IMR-90 (cell line): ENCODE measurements around the gene ACOX2. TPM values are rescaled to one million over a fixed set of nuclear protein-coding genes. Genes with fewer than 3 reads are reported as not detected.
A peak's percentile ranks its signal among the peaks of the same experiment; 100 is the strongest.

Source experiments
- ATAC-seq: fragments of 200-7000 bp; cut with Tn5 transposase; 2 replicates; pipeline ENCODE4 v1.9.1; 2020; ENCODE audit warnings: low read depth, mild to moderate bottlenecking, moderate library complexity
- BruUV-seq: library from RNA; stranded (reverse); fragments of 400-500 nt; replicated peaks from 2 replicates; lab custom pipeline; 2021; lab: Mats Ljungman, UMichigan
- CTCF ChIA-PET: fragments of 300-600 bp; formaldehyde crosslinking; extraction: SDS; loops from one replicate; lab custom pipeline; 2021; ENCODE audit warnings: antibody characterized with exemption; lab: Yijun Ruan, JAX
- POLR2A ChIA-PET: fragments of 300-600 bp; sonication (Branson Sonifier 250); formaldehyde crosslinking; loops from one replicate; lab custom pipeline; 2022; ENCODE audit warnings: antibody characterized with exemption; ENCODE audit not compliant: unreplicated experiment; lab: Charles Lee
- DNase-seq: peaks from one replicate; pipeline ENCODE4 v3.0.0; 2013
- H2AFZ ChIP-seq: replicated peaks from 2 replicates; pipeline ENCODE3; 2013; ENCODE audit warnings: low read length, mild to moderate bottlenecking; ENCODE audit not compliant: poor library complexity
- H2AK5ac ChIP-seq: 2 replicates; pipeline ENCODE4 v1.6.1; 2013; ENCODE audit warnings: low read depth, low read length, inconsistent platforms
- H2AK9ac ChIP-seq: replicated peaks from 2 replicates; pipeline ENCODE3; 2013; ENCODE audit warnings: mild to moderate bottlenecking, low read depth, low read length, moderate library complexity; ENCODE audit not compliant: poor library complexity
- H2BK120ac ChIP-seq: 2 replicates; pipeline ENCODE4 v1.6.1; 2013; ENCODE audit warnings: low read depth, low read length, inconsistent platforms
- H2BK15ac ChIP-seq: 3 replicates; pipeline ENCODE4 v1.6.1; 2013; ENCODE audit warnings: low read depth, low read length, inconsistent platforms
- H2BK20ac ChIP-seq: 2 replicates; pipeline ENCODE4 v1.6.1; 2013; ENCODE audit warnings: low read depth, mild to moderate bottlenecking, inconsistent platforms, low read length, moderate library complexity
- H2BK5ac ChIP-seq: 2 replicates; pipeline ENCODE4 v1.6.1; 2013; ENCODE audit warnings: mild to moderate bottlenecking, low read depth, low read length, inconsistent platforms; ENCODE audit not compliant: poor library complexity, severe bottlenecking
- H3K14ac ChIP-seq: replicated peaks from 2 replicates; pipeline ENCODE4 v1.6.1; 2013; ENCODE audit warnings: low read depth, low read length, inconsistent platforms
- H3K18ac ChIP-seq: 2 replicates; pipeline ENCODE4 v1.6.1; 2013; ENCODE audit warnings: low read depth, low read length, control low read depth
- H3K23ac ChIP-seq: 2 replicates; pipeline ENCODE4 v1.6.1; 2013; ENCODE audit warnings: low read depth, low read length, inconsistent platforms
- H3K27ac ChIP-seq: 2 replicates; pipeline ENCODE4 v1.5.1; 2013; ENCODE audit warnings: mild to moderate bottlenecking, control low read depth, low read length; ENCODE audit not compliant: insufficient read depth
- H3K27me3 ChIP-seq: 2 replicates; pipeline ENCODE4 v1.6.1; 2013; ENCODE audit warnings: low read length; ENCODE audit not compliant: control insufficient read depth, insufficient read depth
- H3K36me3 ChIP-seq: 2 replicates; pipeline ENCODE4 v1.6.1; 2013; ENCODE audit warnings: low read length, mixed read lengths; ENCODE audit not compliant: control insufficient read depth, insufficient read depth
- H3K4ac ChIP-seq: 2 replicates; pipeline ENCODE4 v1.6.1; 2013; ENCODE audit warnings: low read depth, low read length, inconsistent platforms
- H3K4me1 ChIP-seq: 2 replicates; pipeline ENCODE4 v1.6.1; 2013; ENCODE audit warnings: low read length, mixed read lengths; ENCODE audit not compliant: control insufficient read depth, insufficient read depth
- H3K4me2 ChIP-seq: 2 replicates; pipeline ENCODE4 v1.6.1; 2013; ENCODE audit warnings: low read depth, mild to moderate bottlenecking, control low read depth, low read length, moderate library complexity
- H3K4me3 ChIP-seq: 2 replicates; pipeline ENCODE4 v1.5.1; 2013; ENCODE audit warnings: low read depth, mild to moderate bottlenecking, control low read depth, low read length, moderate library complexity; ENCODE audit not compliant: insufficient read depth
- H3K56ac ChIP-seq: 2 replicates; pipeline ENCODE4 v1.6.1; 2013; ENCODE audit warnings: low read length, inconsistent platforms; ENCODE audit not compliant: insufficient read depth; ENCODE audit errors: extremely low read depth
- H3K79me1 ChIP-seq, 2 experiments: 2 replicates each; pipeline ENCODE4 v1.6.1; 2013; ENCODE audit warnings: low read length in 2 of 2, inconsistent platforms in 1 of 2, low read depth in 1 of 2
- H3K9ac ChIP-seq: 2 replicates; pipeline ENCODE4 v1.6.1; 2013; ENCODE audit warnings: low read depth, low read length, control low read depth
- H3K9me1 ChIP-seq: 2 replicates; pipeline ENCODE4 v1.6.1; 2013; ENCODE audit warnings: low read length, inconsistent platforms; ENCODE audit not compliant: insufficient read depth
- H3K9me3 ChIP-seq: 2 replicates; pipeline ENCODE4 v1.6.1; 2013; ENCODE audit warnings: low read length; ENCODE audit not compliant: control insufficient read depth, insufficient read depth
- H4K20me1 ChIP-seq: 2 replicates; pipeline ENCODE4 v1.6.1; 2013; ENCODE audit warnings: low read length, inconsistent platforms; ENCODE audit not compliant: insufficient read depth
- H4K5ac ChIP-seq: 2 replicates; pipeline ENCODE4 v1.6.1; 2013; ENCODE audit warnings: mild to moderate bottlenecking, low read depth, low read length, control low read depth
- H4K8ac ChIP-seq, 2 experiments: 2 replicates each; pipeline ENCODE4 v1.6.1; 2013; ENCODE audit warnings: low read depth in 2 of 2, low read length in 2 of 2, control low read depth in 1 of 2, inconsistent platforms in 1 of 2
- H4K91ac ChIP-seq: 2 replicates; pipeline ENCODE4 v1.6.1; 2013; ENCODE audit warnings: low read depth, low read length, inconsistent platforms; ENCODE audit not compliant: insufficient read depth
- POLR2A ChIP-seq: IDR thresholded peaks from 2 replicates; pipeline ENCODE4 v1.6.1; 2012; ENCODE audit warnings: mild to moderate bottlenecking, low read depth, low read length
- RAD21 ChIP-seq: IDR thresholded peaks from 2 replicates; pipeline ENCODE4 v1.6.1; 2012; ENCODE audit warnings: low read length, improper control_type of control experiment
- SMC3 ChIP-seq: fragments of 150-350 bp; IDR thresholded peaks from 2 replicates; pipeline ENCODE4 v1.6.1; 2016; ENCODE audit warnings: low read depth, mild to moderate bottlenecking, antibody characterized with exemption, low read length, moderate library complexity
- WGBS, 2 experiments: methylation state at CpG; one replicate each; pipeline versions ENCODE4 v1.1.5 to v1.1.7; 2013; ENCODE audit warnings: missing lambda C conversion rate in 2 of 2; ENCODE audit not compliant: insufficient read length in 1 of 2; ENCODE audit errors: extremely low coverage in 2 of 2; 5-methylcytosine and 5-hydroxymethylcytosine counted together
- dilution Hi-C: fragments of 300-500 bp; cut with HindIII; formaldehyde crosslinking; loops from one replicate; pipeline ENCODE4 v1.14.3; 2018; ENCODE audit warnings: low sequenced_read_pairs; ENCODE audit not compliant: unreplicated experiment
- in situ Hi-C: fragments of 300-500 bp; cut with MboI; formaldehyde crosslinking; loops from 3 replicates; pipeline ENCODE4 v1.14.3; 2019; ENCODE audit warnings: low sequenced_read_pairs, inconsistent platforms, mixed read lengths
- intact Hi-C: fragments of 100-400 bp; cut with micrococcal nuclease; formaldehyde crosslinking; loops from 2 replicates; pipeline ENCODE4 v1.10.0; 2022
- polyA plus RNA-seq, 3 experiments: library from polyadenylated mRNA; depleted of rRNA; stranded (reverse); fragments of >200 nt; gene quantifications; 2 replicates each; pipeline ENCODE4 v1.2.3, GENCODE V29; 2012; ENCODE audit warnings: low replicate concordance in 1 of 3
- total RNA-seq: library from RNA; depleted of rRNA; stranded (reverse); fragments of >200 nt; gene quantifications from 2 replicates; pipeline ENCODE4 v1.2.3, GENCODE V29; 2012
- TF ChIP-seq, protein P1 (sequence below): conservative IDR thresholded peaks from 2 replicates; pipeline ENCODE4 v1.5.1; 2012; ENCODE audit warnings: mild to moderate bottlenecking, low read depth, low read length, improper control_type of control experiment

Gene ACOX2
- total and polyA plus RNA-seq, 2 of the 4 experiments (the other 2 are of a cell fraction) = 15.6 to 32.9 TPM

DNA sequence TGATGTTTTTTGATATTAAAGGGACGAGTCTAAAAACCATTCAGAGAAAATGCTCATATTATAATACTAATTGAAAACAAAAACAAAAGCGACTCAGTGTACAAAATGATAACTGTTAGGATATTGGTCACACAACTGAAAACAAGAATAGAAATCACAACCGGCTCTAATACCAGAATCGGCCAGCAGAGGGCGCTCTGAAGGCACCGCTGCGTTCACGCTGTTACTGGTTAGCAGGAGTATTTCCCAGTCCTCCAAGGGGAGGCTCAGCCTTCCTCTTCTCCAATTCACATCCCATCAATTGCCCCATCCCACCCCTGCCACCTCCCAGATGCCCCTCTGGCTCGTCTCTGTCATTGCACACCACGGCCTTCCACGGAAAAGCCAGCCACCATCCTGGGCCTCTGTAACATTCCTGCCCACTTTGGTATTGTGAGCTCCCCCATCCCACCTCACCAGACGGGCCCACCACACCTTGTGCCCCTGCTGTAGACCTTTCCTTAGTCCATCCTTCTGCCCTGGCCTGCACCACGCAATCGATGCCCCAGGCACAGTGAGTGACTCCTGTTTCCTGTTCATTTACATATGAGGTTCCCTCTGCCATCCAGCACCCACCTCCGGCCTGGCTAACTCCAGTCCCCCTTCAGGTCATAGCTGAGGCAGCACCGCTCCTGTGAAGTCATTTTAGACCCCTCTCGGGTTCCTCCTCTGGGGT lies 31.7 kb upstream of the ACOX2 start:
- ChIA-PET CTCF (interaction anchor here (0.6 to 8.3 kb wide), 10 partner anchors 9 to 1064 kb away, joined by 3 to 69 read pairs (median 3); no protein-coding TSS in a partner anchor), POLR2A (interaction anchor here (0.6 kb wide), 1 partner anchor 63 kb away, joined by 6 read pairs; no protein-coding TSS in a partner anchor)
- no peak overlapping the region for H3K18ac ChIP-seq
- peak overlapping the region; percentile 70 for H2AFZ ChIP-seq
- no peak overlapping the region for H4K5ac ChIP-seq
- peak; percentile 63 for DNase-seq
- H2BK20ac ChIP-seq = no peak overlapping the region; the same call in 1 of the 2 replicates
- no peak overlapping the region for H3K27ac ChIP-seq
- peaks cover 2% of the 10 kb centered on the region; the same call in 1 of the 2 replicates for H3K4me1 ChIP-seq
- H3K4me2 ChIP-seq = no peak overlapping the region
- peak overlapping the region; percentile 53; the same call in 1 of the 3 replicates for H2BK15ac ChIP-seq
- H3K4me3 ChIP-seq = no peak overlapping the region
- H3K9ac ChIP-seq = no peak overlapping the region
- no peak overlapping the region for H3K14ac ChIP-seq
- H3K79me1 ChIP-seq = no peaks in the 10 kb centered on the region
- no peak overlapping the region for H4K8ac ChIP-seq
- ATAC-seq = peak; percentile 73
- H3K9me3 ChIP-seq = peaks cover 5% of the 10 kb centered on the region; the same call in 1 of the 2 replicates
- no peak overlapping the region for H3K23ac ChIP-seq
- BruUV-seq = no TSS peak
- no peak overlapping the region for H2AK9ac ChIP-seq
- H4K20me1 ChIP-seq = no peaks in the 10 kb centered on the region
- dilution Hi-C loops = no loop called here
- intact Hi-C loops = loop anchor here (1.0 to 10.0 kb wide), 3 partner anchors 62 to 1066 kb away; no protein-coding TSS in a partner anchor
- no peak overlapping the region for H3K56ac ChIP-seq
- no peaks in the 10 kb centered on the region for H3K36me3 ChIP-seq
- WGBS, 2 experiments = 66% methylated on average over 8 of the region's 17 CpGs; no CpG with 5 or more reads in 1 of the 2 experiments
- peak; percentile 75 for TF ChIP-seq SMC3
- TF ChIP-seq, protein P1, sequence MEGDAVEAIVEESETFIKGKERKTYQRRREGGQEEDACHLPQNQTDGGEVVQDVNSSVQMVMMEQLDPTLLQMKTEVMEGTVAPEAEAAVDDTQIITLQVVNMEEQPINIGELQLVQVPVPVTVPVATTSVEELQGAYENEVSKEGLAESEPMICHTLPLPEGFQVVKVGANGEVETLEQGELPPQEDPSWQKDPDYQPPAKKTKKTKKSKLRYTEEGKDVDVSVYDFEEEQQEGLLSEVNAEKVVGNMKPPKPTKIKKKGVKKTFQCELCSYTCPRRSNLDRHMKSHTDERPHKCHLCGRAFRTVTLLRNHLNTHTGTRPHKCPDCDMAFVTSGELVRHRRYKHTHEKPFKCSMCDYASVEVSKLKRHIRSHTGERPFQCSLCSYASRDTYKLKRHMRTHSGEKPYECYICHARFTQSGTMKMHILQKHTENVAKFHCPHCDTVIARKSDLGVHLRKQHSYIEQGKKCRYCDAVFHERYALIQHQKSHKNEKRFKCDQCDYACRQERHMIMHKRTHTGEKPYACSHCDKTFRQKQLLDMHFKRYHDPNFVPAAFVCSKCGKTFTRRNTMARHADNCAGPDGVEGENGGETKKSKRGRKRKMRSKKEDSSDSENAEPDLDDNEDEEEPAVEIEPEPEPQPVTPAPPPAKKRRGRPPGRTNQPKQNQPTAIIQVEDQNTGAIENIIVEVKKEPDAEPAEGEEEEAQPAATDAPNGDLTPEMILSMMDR = peak; percentile 88
- TF ChIP-seq RAD21 = peak; percentile 73
- no peak for TF ChIP-seq POLR2A
- in situ Hi-C loops = loop anchor here (25.0 kb wide), 1 partner anchor 419 kb away; no protein-coding TSS in a partner anchor
- H3K4ac ChIP-seq = peak overlapping the region; percentile 57; the same call in 1 of the 2 replicates
- H3K9me1 ChIP-seq = peaks cover 7% of the 10 kb centered on the region; the same call in 1 of the 2 replicates
- peak overlapping the region; percentile 83; the same call in 1 of the 2 replicates for H2AK5ac ChIP-seq
- H2BK120ac ChIP-seq = peak overlapping the region; percentile 36
- H2BK5ac ChIP-seq = no peak overlapping the region
- peak overlapping the region; percentile 50; the same call in 1 of the 2 replicates for H4K91ac ChIP-seq
- no peaks in the 10 kb centered on the region for H3K27me3 ChIP-seq
